Choroid plexus epithelial cell (primary cell): Measurements from ENCODE around the gene SLC39A6.
"Not testable (repeated sequence)": the region's sequence is repeated elsewhere in the genome, so short reads cannot be mapped to it uniquely, and the experiment has no call there.

Experiments
- DNase-seq: peaks from one replicate; pipeline ENCODE4 v3.0.0-alpha.2; 2010; ENCODE audit warnings: low read depth
- H3K4me3 ChIP-seq: 2 replicates; pipeline ENCODE4 v1.5.1; 2011; ENCODE audit warnings: low read depth, mild to moderate bottlenecking, control low read depth, low read length, moderate library complexity
- CTCF ChIP-seq: conservative IDR thresholded peaks from 2 replicates; pipeline ENCODE4 v1.5.1; 2011; ENCODE audit warnings: low read depth, mild to moderate bottlenecking, control low read depth, inconsistent platforms, low read length, moderate library complexity

Gene SLC39A6

DNA sequence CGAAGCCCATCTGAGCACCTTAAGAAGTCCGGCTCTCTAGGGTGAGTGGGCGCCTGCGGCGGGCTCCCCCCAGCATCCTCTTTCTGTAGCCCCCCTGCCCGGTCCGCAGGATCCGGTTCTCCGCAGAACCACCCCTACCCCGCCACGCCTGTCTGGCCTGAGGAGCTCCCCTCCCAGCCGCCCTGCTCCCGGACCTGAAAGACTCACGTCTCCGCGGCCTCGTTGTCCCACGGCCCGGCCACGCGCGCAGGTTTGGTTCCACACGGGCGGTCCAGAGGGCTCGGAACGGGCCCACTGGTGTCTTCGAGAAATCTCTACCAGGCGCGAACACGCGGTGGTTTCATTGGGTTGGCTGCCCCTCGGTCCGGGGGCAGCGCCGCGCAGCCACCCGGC is 237 bp downstream of the SLC39A6 start:
- TF ChIP-seq CTCF: no peak
- peak overlapping the region; percentile 81 for H3K4me3 ChIP-seq
- DNase-seq: no peak

- peak; percentile 45 for DNase-seq
- peak overlapping the region; percentile 81 for H3K4me3 ChIP-seq
- no peak for TF ChIP-seq CTCF
These were observed 640 bp downstream of the SLC39A6 start for GRCh38 chr18:36128530-36128870.

- H3K4me3 ChIP-seq: peak overlapping the region; percentile 81
- no peak for TF ChIP-seq CTCF
- DNase-seq: peak; percentile 30
These were observed 1.2 kb downstream of the SLC39A6 start for GRCh38 chr18:36127836-36128529.

DNA sequence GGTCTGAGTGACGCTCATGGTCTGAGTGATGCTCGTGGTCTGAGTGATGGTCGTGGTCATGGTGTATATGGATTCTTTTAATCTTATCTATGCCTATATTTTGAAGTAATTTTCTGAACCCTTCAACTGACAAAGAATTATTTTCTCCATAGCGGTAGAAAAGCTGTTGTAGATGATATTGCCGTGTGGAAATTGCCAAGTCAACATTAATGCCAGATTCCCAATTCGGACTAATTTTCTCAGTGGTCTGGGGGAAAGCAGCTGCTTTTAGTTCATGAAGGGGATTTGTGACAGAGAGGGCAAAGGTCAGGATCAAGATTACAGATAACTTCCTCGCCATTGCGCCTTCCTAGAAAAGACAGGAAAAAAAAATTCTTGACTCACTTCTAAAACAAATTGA is 2.5 kb downstream of the SLC39A6 start:
- DNase-seq: no peak
- TF ChIP-seq CTCF: no peak
- no peak overlapping the region for H3K4me3 ChIP-seq

- no peak for DNase-seq
- no peak overlapping the region for H3K4me3 ChIP-seq
- no peak for TF ChIP-seq CTCF
These were observed 4.3 kb downstream of the SLC39A6 start for GRCh38 chr18:36124841-36125240.

DNA sequence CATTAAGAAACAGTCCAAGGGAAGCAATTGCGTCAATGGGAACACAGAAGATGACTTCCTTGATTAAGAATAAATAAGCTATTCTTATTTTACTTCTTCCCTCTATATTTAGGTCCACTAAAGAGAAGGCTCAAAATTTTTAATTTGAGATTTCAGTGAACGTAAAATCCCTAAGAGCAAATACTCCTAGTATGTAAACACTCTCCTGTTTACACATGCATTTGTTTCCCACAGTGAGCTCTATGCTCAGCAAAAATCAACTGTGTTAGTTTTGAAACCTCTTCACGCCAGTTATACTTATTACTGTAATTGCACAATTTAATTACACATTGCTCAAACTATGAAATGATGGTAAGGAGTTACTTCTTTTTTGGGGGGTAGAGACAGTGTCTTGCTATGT is 8.8 kb downstream of the SLC39A6 start:
- H3K4me3 ChIP-seq: no peak overlapping the region
- DNase-seq: no peak

DNA sequence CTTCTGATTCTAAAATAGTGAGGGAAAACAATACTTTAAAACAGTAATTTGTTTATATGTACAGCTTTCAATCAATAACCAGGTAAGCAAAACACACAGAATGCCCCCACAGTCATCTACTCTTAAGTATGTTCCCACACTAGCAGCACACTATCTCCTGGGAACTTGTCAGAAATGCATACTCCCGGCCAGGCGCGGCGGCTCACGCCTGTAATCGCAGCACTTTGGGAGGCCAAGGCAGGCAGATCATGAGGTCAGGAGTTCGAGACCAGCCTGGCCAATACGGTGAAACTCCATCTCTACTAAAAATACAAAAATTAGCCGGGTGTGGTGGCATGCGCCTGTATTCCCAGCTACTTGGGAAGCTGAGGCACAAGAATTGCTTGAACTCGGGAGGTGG is 12.4 kb downstream of the SLC39A6 start:
- DNase-seq, H3K4me3 ChIP-seq: not testable (repeated sequence)

More for the DNA sequence above, 8.8 kb downstream of the SLC39A6 start:
- no peak for TF ChIP-seq CTCF
